ENCODE data around the gene NIPAL4. TPM values are rescaled to one million over a fixed set of nuclear protein-coding genes. Genes with fewer than 3 reads are reported as not detected.

NIPAL4 gene
- total RNA-seq, 1 experiment from 2014 or later: not detected

DNA sequence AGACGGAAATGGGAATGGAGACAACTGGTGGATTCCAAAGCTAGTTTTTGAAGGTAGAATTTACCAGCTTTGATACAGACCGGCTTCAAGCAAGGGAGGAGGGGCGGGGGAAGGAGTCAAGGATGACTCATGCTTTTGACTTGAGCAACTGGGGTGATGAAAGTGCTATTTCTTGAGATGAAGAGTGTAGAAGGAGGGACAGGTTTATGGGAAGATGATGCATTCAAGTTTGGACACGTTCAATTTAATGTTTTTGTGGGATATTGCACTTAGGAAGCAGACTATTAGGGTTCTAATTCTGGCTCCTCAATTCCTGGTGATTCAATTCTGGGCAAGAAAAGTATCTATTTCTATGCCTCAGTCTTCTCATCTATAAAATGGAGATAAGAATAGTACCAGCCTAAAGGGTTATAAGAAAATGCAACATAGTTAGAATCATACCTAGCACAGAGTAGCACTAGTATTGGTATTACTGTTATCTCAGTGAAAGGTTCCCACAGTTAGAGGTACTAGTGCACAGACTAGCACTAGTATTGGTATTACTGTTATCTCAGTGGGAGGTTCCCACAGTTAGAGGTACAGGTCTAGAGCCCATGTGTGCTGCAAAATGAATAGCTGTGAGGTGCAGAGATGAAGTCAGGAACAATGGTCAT lies 4.6 kb downstream of the NIPAL4 start:
- no TSS peak for BruUV-seq (replicated peaks)
- intact Hi-C loops (cut with micrococcal nuclease; ENCODE audit: unreplicated experiment): no loop called here
- no peak overlapping the region for H3K27ac ChIP-seq (ENCODE audit: low read depth, low read length, poor library complexity, severe bottlenecking)
- no peaks in the 10 kb centered on the region for H3K27me3 ChIP-seq (replicated peaks; ENCODE audit: insufficient read depth, low read depth, low read length, poor library complexity)
- CTCF ChIA-PET: interaction anchor here (0.6 kb wide), 1 partner anchor 132 kb away, joined by 3 read pairs; no protein-coding TSS in a partner anchor
- peak; percentile 68 for DNase-seq (ENCODE audit: low spot score)
- H3K9me3 ChIP-seq (ENCODE audit: low read depth, low read length, poor library complexity, severe bottlenecking): no peaks in the 10 kb centered on the region
- H3K36me3 ChIP-seq (ENCODE audit: insufficient read depth, low read length, poor library complexity, severe bottlenecking): no peaks in the 10 kb centered on the region
- H3K4me3 ChIP-seq (ENCODE audit: low read depth, low read length, poor library complexity, severe bottlenecking): no peak overlapping the region
- TF ChIP-seq CTCF (conservative IDR thresholded peaks at IDR 0.05; ENCODE audit: low read depth, low read length) (no peak), EZH2 (IDR thresholded peaks at IDR 0.05; ENCODE audit: borderline replicate concordance, low read depth, low read length, poor library complexity, severe bottlenecking) (no peak)
- peaks cover 8% of the 10 kb centered on the region for H3K4me1 ChIP-seq (ENCODE audit: insufficient read depth, low read length, poor library complexity, severe bottlenecking)
- POLR2A ChIA-PET (ENCODE audit: low non-redundant PET): interaction anchor here (0.6 kb wide), 1 partner anchor 26 kb away, joined by 3 read pairs; no protein-coding TSS in a partner anchor

DNA sequence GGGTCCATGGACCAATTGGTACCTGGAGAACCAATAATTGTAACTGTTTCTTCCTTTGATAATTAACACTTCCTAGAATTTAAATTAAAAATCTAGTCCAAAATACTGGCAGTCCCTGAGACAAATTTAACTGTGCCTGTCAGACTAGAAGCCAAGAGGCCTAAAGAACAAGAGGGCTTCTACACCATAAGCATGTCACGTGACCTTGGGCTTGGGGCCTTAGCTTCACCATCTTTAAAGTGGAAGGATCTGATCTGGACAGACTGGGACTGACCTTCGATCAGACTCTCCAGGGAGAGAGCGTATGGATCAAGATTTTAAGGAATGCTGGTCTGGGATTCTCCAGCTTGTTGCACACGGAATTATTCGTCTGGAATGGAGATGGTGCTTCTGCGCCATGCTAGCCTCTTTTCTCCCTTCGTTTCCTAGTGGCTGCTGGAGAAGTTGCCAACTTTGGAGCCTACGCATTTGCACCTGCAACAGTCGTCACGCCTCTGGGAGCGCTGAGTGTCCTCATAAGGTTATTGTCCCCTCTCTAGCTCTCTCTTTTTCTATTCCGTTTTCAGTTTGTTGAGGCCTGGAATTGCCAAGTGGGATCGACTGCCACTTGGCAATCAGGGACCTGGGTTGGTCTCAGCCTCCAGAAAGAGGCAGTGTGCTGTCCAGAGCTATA lies 8.4 kb downstream of the NIPAL4 start:
- no peaks in the 10 kb centered on the region for H3K9me3 ChIP-seq (ENCODE audit: low read depth, low read length, poor library complexity, severe bottlenecking)
- no peak for TF ChIP-seq CTCF (conservative IDR thresholded peaks at IDR 0.05; ENCODE audit: low read depth, low read length)
- no peak for TF ChIP-seq EZH2 (IDR thresholded peaks at IDR 0.05; ENCODE audit: borderline replicate concordance, low read depth, low read length, poor library complexity, severe bottlenecking)
- ChIA-PET CTCF (no interaction called here), POLR2A (ENCODE audit: low non-redundant PET) (no interaction called here)
- intact Hi-C loops (cut with micrococcal nuclease; ENCODE audit: unreplicated experiment): no loop called here
- H3K36me3 ChIP-seq (ENCODE audit: insufficient read depth, low read length, poor library complexity, severe bottlenecking): no peaks in the 10 kb centered on the region
- H3K27me3 ChIP-seq (replicated peaks; ENCODE audit: insufficient read depth, low read depth, low read length, poor library complexity): no peaks in the 10 kb centered on the region
- no peak for DNase-seq (ENCODE audit: low spot score)
- no TSS peak for BruUV-seq (replicated peaks)
- H3K4me1 ChIP-seq (ENCODE audit: insufficient read depth, low read length, poor library complexity, severe bottlenecking): no peaks in the 10 kb centered on the region
- no peak overlapping the region for H3K4me3 ChIP-seq (ENCODE audit: low read depth, low read length, poor library complexity, severe bottlenecking)
- H3K27ac ChIP-seq (ENCODE audit: low read depth, low read length, poor library complexity, severe bottlenecking): no peak overlapping the region

GRCh38 chr5:157469073-157469472 lies 9.1 kb downstream of the NIPAL4 start:
- ChIA-PET POLR2A (ENCODE audit: low non-redundant PET) (no interaction called here), CTCF (no interaction called here)
- Histone ChIP-seq H3K9me3 (ENCODE audit: low read depth, low read length, poor library complexity, severe bottlenecking) (no peaks in the 10 kb centered on the region), H3K27me3 (replicated peaks; ENCODE audit: insufficient read depth, low read depth, low read length, poor library complexity) (no peaks in the 10 kb centered on the region), H3K4me3 (ENCODE audit: low read depth, low read length, poor library complexity, severe bottlenecking) (no peak overlapping the region), H3K36me3 (ENCODE audit: insufficient read depth, low read length, poor library complexity, severe bottlenecking) (no peaks in the 10 kb centered on the region), H3K27ac (ENCODE audit: low read depth, low read length, poor library complexity, severe bottlenecking) (no peak overlapping the region), H3K4me1 (ENCODE audit: insufficient read depth, low read length, poor library complexity, severe bottlenecking) (no peaks in the 10 kb centered on the region)
- DNase-seq (ENCODE audit: low spot score): no peak
- TF ChIP-seq EZH2 (IDR thresholded peaks at IDR 0.05; ENCODE audit: borderline replicate concordance, low read depth, low read length, poor library complexity, severe bottlenecking): no peak
- TF ChIP-seq CTCF (conservative IDR thresholded peaks at IDR 0.05; ENCODE audit: low read depth, low read length): no peak
- intact Hi-C loops (cut with micrococcal nuclease; ENCODE audit: unreplicated experiment): no loop called here
- no TSS peak for BruUV-seq (replicated peaks)

Data from A673 (cell line).